Measurements from ENCODE around the gene CDC37. TPM values are rescaled to one million over a fixed set of nuclear protein-coding genes. Genes with fewer than 3 reads are reported as not detected.

The CDC37 gene
- total and polyA plus RNA-seq, 2 experiments from 2014 or later: 183 to 280 TPM

- TF ChIP-seq NANOG (IDR thresholded peaks at IDR 0.05; ENCODE audit: borderline replicate concordance) (no peak), ZNF114 (CRISPR knock-in tag; IDR thresholded peaks at IDR 0.05) (no peak), STAT1 (IDR thresholded peaks at IDR 0.05; ENCODE audit: unreplicated experiment) (no peak), ZNF331 (CRISPR knock-in tag; IDR thresholded peaks at IDR 0.05; ENCODE audit: low read depth) (no peak)
These were observed 41.8 kb downstream of the CDC37 start (continued) for GRCh38 chr19:10361569-10362011.

- Mint-ChIP-seq H3K4me1 (peaks cover 10% of the 10 kb centered on the region), H3K36me3 (ENCODE audit: low read depth) (peaks cover 16% of the 10 kb centered on the region; the same call in 2 of the 3 replicates), H3K27me3 (ENCODE audit: insufficient read depth, low read depth, poor library complexity) (peaks cover 21% of the 10 kb centered on the region), H3K9me3 (no peaks in the 10 kb centered on the region), H3K27ac (no peak overlapping the region), H3K4me3 (no peak overlapping the region)
- no peak overlapping the region for H3K27ac ChIP-seq (ENCODE audit: low read depth)
- no peak for ATAC-seq
- TF ChIP-seq ZNF114 (CRISPR knock-in tag; IDR thresholded peaks at IDR 0.05) (no peak), STAT1 (IDR thresholded peaks at IDR 0.05; ENCODE audit: unreplicated experiment) (no peak), CREB1 (CRISPR knock-in tag; IDR thresholded peaks at IDR 0.05; ENCODE audit: low read depth) (no peak), ZNF462 (CRISPR knock-in tag; IDR thresholded peaks at IDR 0.05) (no peak), ZNF331 (CRISPR knock-in tag; IDR thresholded peaks at IDR 0.05; ENCODE audit: low read depth) (no peak), POLR2AphosphoS5 (IDR thresholded peaks at IDR 0.05; ENCODE audit: low read depth) (no peak), JUNB (IDR thresholded peaks at IDR 0.05; ENCODE audit: unreplicated experiment) (no peak), EZH2phosphoT487 (IDR thresholded peaks at IDR 0.05; ENCODE audit: unreplicated experiment) (no peak)
- peaks cover 11% of the 10 kb centered on the region; the same call in 1 of the 2 replicates for H3F3A ChIP-seq (replicated peaks; ENCODE audit: low read depth)
- peaks cover 11% of the 10 kb centered on the region for H3K4me1 ChIP-seq (ENCODE audit: insufficient read depth)
- no peak overlapping the region for H3K4me2 ChIP-seq
- H3K4me3 ChIP-seq: no peak overlapping the region
- H3K79me2 ChIP-seq (replicated peaks; ENCODE audit: insufficient read depth): no peaks in the 10 kb centered on the region
- H2AFZ ChIP-seq: no peak overlapping the region
- no peaks in the 10 kb centered on the region for H4K20me1 ChIP-seq (replicated peaks; ENCODE audit: insufficient read depth)
- no peaks in the 10 kb centered on the region for H3K36me3 ChIP-seq (ENCODE audit: insufficient read depth)
- DNase-seq (ENCODE audit: low spot score): no peak
- H3K9me2 ChIP-seq (ENCODE audit: insufficient read depth): no peaks in the 10 kb centered on the region
- no peaks in the 10 kb centered on the region for H3K27me3 ChIP-seq (ENCODE audit: insufficient read depth)
These were observed 46.9 kb downstream of the CDC37 start for GRCh38 chr19:10356431-10356830.
